ENCODE data around the gene CASP2.

DNA sequence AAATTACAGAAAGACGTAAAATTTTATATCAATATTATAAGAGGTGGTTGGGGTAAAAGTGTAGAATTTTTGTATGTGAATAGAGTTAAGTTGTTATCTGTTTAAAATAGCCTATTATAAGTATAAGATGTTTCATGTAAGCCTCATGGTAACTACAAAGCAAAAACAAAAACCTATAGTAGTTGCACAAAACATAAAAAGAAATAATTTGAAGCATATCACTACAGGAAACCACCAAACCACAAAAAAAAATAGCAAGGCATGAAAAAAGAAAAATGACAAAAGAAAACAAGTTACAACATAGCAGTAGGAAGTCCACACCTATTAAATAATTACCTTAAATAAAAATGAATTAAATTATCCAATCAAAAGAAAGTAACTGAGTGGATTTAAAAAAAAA lies 37.3 kb upstream of the CASP2 start:
- TF ChIP-seq, protein P1, sequence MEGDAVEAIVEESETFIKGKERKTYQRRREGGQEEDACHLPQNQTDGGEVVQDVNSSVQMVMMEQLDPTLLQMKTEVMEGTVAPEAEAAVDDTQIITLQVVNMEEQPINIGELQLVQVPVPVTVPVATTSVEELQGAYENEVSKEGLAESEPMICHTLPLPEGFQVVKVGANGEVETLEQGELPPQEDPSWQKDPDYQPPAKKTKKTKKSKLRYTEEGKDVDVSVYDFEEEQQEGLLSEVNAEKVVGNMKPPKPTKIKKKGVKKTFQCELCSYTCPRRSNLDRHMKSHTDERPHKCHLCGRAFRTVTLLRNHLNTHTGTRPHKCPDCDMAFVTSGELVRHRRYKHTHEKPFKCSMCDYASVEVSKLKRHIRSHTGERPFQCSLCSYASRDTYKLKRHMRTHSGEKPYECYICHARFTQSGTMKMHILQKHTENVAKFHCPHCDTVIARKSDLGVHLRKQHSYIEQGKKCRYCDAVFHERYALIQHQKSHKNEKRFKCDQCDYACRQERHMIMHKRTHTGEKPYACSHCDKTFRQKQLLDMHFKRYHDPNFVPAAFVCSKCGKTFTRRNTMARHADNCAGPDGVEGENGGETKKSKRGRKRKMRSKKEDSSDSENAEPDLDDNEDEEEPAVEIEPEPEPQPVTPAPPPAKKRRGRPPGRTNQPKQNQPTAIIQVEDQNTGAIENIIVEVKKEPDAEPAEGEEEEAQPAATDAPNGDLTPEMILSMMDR (IDR thresholded peaks at IDR 0.05; ENCODE audit: insufficient read depth, low read length, poor library complexity, severe bottlenecking), result no peak
- TF ChIP-seq EZH2phosphoT487 (conservative IDR thresholded peaks at IDR 0.05; ENCODE audit: low read length), result no peak

Data from SU-DHL-6 (cell line).